GM18861 (cell line): Measurements from ENCODE around the gene DCAF17.
"Not testable (repeated sequence)": the region's sequence is repeated elsewhere in the genome, so short reads cannot be mapped to it uniquely, and the experiment has no call there.

Experiments used
- ATAC-seq: cut with Tn5 transposase; IDR thresholded peaks from one replicate; pipeline ENCODE4 v1.9.1; 2021; ENCODE audit not compliant: unreplicated experiment

DCAF17 gene

DNA sequence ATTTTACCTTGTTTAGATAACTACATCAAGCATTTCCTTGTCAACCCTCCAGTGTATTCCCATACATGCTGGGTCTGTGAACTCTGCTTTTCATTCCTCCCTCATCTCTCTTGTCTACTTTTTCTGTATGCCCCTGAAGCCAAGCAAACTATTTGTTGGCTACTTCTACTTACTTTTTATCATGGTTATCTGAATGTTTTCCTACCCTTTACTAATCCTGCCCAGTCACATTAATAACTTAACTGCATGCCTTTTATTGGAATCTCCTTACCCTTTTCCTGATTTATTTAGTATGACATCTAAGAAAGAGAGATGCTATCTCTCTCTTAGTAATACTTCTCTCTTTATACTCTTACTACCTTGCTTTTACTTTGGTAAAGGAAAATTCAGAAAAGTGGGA is 17.0 kb downstream of the DCAF17 start:
- no peak for ATAC-seq

DNA sequence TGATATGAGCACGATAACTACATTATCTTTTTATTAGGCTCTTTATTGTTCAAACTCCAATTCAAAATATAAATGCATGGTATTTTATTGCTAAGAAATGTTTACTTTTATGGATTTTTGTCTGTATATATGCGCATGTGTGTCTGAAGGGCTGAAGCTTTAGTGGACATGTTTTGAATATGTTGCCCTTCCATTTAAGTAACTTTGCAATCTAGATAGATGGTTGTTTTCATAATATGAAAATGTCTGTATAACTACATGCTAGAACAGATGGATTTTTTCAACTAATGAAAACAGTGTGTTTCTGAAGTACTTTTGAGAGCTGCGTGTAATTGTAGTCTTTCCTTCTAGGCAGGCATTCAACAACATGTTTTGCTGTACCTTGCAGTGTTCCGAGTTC is 18.7 kb downstream of the DCAF17 start:
- no peak for ATAC-seq

DNA sequence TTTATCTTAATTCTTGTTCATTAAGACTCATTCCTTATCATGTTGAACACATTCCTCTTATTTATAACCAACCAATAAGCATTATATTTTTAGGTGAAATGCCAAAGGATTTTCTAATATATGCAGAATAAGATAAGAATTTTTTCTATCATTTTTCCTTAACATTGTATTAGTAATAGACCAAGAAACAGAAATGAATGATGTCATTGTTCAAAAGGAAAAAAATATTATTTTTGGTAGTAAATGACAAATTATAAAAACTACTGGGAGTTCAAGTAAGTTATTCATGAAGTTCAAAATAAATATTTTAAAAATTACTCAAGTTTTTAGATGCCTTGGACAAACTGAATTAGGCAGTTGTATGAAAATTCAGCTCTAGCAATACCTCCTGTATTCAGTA is 25.5 kb downstream of the DCAF17 start:
- no peak for ATAC-seq

DNA sequence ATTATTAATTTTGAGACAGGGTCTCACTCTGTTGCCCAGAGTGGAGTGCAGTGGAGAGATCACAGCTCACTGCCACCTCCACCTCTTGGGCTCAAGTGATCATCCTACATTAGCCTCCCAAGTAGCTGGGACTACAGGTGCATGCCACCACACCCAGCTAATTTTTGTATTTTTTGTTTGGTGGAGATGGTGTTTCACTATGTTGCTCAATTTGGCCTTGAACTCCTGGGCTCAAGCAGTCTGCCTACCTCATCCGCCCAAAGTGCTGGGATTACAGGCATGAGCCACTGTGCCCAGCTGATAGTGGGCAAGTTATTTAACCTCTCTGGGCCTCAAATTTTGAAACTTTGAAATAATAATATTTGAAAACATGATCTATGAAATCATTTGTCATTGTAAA is 26.5 kb downstream of the DCAF17 start:
- no peak for ATAC-seq

DNA sequence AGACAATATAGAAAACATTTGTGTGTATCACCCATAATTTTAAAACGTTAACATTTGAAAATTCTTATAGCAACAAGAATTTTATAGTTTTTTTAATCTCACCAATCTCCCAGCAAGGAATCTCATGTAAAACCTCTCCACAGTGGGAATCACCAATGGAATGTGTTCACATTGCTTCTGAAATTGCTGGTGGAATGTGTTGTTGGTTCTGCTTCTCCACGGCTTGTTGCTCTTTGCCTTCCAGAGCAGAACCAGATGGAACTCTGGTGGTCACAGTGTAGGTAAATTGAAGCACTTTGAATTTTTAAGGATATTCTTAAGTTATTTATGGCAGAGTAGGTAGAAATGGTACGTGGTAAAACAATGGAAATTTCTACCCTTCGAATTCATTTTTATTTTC is 35.1 kb downstream of the DCAF17 start:
- ATAC-seq: no peak

DNA sequence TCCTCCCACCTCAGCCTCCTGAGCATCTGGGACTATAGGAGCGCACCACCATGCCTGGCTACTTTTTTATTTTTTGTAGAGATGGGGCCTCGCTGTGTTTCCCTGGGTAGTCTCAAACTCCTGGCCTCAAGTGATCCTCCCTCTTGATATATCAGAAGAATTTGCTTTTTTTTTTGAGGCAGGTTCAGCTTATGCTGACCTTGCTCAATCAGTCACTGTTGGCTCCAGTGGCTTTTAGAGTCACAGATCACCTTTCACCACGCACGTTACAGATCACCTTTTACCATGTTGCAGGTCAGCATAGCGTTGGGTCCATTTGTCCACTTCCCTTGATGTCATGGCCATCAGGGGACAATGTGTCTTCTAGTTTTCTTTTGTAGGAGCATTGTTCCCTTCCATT is 36.1 kb downstream of the DCAF17 start:
- no peak for ATAC-seq

DNA sequence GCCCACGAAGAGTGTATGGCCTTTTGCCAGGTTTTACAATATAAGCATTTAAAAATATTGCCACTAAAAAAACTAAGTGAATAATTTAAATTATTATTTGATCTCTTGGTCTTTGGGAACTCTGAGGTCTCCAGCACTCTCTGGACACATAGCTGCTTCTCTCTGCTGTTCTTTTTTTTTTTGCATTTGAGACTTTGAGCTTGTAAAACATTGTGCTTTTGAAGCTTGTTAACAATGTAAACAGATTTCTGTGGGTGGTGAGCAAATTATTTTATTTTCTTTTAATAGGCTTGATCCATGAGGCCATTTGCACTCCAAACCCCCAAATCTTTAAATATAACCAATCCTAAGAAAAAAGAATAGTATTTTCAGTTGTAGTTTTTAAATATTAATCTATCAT is 42.0 kb downstream of the DCAF17 start:
- no peak for ATAC-seq

DNA sequence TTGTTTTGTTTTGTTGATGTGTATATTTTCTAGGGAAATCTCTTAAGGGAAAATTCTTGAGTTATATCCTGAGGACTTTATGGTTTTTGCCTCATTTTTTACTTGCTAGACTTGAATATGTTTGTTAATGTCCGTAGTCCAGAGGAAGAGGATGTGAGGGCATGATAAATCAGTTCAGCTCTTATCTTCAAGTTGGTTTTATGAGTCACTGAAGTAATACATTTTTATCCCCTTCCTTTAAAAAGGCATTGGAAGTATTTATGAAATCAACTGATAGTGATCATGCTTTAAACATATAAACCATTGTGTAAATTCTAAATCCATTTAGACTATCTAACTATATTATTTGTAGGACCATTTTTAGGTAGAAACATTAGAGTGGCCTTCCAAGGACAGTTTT is 44.3 kb downstream of the DCAF17 start:
- no peak for ATAC-seq

DNA sequence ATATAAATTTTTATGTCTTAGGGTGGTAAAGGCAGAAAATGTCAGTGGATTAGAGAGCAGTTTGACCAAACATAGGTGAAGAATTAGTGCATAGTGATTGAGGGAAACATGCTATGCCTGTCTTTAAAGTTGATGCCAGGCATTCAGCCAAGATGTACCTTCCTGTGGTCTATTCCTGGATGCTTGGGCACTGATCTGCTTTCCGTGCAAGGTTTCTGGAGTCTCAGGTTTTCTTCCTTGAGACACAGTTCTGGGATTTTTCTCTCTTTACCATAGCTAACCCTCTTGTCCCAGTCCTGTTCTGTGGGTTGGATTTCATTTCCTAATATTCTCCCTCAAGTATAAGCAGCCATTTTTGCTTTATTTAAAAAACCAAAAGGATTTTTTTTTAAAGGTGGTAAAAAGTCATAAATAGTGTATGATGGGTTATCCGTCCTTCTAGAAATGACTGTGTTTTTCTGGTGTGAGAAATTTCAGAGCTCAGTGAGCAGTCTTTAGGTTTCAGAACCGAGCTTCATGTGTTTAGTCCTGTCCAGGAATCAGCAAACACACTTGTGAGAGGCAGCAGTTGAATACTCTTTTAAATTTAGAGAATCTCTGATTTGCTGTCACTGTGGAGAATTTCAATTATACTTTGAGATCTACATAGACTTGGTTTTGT is 45.3 kb downstream of the DCAF17 start:
- ATAC-seq: no peak

DNA sequence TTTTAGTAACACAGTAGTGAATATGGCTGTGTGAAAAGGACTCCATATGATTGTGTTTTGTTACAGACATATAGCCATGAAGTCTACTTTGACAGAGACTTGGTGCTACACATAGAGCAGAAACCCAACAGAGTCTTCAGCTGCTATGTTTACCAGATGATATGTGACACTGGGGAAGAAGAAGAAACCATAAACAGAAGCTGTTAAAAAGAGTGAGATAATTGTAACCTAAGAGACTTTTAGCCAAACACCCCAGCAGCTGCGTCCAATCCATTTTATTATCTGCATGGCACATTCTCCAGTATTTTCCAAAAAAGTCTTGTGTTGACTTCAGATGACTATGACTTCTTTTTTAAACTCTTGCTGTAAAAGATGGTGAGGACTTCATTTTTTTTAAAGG is 46.9 kb downstream of the DCAF17 start:
- no peak for ATAC-seq

DNA sequence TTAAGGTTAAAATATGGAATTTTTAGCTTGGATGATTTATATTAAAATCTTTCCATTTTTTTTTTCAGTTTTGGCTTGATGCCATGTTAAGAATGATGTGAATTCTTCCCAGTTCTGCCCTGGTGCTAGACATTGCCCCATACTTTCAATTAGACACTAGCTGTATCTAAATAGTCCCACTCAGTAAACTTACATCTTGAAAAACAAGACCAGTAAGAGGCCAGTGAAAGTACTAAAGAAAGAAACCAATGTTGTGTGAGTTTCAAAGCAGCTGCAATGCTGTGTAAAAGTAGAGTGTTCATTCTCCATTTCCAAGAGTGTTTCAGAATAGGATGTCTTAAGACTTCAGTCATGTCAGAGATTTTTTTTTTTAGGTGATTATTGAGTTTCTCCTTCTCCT is 48.3 kb downstream of the DCAF17 start:
- no peak for ATAC-seq

DNA sequence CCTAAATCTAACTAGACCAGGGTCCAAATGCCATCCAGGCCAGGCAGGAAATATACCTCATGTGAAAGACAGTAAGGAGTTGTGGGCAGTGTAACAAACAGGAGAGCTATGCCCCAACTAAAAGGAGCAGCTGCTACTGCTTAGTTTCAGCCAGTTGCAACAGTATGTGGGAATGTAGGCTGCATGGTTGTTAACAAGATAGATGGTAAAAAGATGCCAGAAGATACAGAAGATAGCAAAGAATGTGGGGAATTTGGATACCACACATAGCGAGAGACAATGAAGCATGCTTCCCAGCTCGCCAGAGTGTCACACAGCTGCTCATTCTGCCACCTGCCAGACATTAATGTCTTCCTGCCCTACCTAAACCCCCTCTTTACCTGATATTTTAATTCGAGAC is 48.9 kb downstream of the DCAF17 start:
- ATAC-seq: no peak

DNA sequence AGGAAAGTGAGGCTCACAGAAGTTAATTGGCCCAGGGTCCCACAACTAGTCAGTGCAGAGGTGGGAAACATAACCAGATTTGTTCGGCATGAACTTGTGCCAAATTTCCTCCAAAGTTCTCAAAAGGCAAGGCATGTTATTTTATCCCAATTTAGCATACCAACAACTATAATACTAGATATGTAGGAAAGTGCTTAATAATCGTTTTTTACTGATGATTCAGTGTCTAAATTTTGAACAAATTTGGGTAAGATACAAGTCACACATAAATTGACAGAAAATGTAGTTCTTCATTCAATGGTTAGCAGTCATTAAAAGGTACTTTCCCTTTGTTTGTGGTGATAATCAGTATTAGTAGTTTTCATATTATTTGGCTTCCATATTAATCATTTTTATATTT is 49.8 kb downstream of the DCAF17 start:
- ATAC-seq: no peak

DNA sequence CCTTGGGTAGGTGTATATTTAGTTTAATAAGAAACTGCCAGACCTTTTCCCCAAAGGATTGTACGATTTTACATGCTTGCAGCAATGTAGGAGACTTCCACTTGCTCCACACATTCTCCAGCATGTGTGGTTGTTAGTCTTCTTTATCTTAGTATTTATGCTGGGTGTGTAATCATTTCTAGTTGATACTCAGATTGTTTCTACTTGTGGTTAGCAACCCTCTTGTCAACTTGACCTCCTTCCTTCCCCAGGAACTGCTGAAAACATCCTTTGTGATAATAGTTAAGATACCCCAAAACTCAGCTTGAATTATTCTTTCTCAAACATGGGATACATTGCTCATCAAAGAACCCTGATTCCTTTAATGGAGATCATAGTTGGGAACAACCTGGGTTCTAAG is 51.1 kb downstream of the DCAF17 start:
- no peak for ATAC-seq

DNA sequence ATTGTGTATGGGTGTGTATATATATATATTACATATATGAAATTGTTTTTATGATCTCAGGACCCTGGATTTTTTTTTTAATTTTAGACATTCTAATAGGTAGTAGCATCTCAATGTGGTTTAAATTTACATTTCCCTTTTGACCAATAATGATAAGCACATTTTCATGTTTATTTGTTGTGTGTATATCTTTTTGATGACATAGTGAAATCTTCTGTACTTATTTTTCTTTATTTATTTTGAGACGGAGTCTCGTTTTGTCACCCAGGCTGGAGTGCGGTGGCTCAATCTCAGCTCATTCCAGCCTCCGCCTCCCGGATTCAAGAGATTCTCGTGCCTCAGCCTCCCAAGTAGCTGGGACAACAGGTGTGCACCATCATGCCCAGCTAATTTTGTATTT is 53.2 kb downstream of the DCAF17 start:
- ATAC-seq: no peak

DNA sequence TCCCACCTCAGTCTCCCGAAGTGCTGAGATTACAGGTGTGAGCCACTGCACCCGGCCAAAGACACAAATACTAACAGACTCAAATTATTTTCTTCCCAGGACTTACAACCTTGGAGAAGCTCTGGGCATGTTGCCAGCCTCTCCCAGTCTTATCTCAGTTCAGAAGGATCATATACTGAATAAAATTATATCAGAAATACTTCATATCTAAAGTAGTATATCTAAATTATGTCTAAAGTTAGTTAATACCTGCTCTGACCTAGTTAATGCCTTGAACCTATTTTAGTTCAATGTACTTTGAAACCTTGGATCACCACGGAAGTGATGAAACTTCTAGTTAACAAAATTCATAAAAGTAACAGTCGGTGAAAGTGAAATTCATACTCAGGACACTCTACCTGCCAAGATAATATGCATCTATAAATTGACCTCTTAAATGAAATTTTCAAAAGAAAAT is 53.8 kb downstream of the DCAF17 start:
- no peak for ATAC-seq

DNA sequence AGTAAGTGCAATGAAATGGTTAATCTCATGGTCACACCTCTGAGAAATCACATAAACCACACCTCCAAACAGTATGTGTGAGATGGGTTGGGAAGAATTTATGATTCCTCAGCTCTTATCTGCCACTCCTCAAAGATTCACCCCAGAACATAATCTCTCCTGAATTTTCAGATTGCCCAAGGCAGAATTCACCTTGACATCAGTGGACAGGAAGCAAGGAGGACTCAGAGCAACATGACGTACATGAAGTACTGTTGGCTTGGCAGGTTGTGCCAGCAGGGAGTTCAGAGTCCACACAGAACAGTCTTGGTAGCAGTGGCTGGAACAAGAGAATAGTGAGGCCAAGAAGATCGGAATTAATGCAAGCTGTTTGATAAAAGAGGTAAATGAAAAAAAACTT is 56.6 kb downstream of the DCAF17 start:
- ATAC-seq: no peak

DNA sequence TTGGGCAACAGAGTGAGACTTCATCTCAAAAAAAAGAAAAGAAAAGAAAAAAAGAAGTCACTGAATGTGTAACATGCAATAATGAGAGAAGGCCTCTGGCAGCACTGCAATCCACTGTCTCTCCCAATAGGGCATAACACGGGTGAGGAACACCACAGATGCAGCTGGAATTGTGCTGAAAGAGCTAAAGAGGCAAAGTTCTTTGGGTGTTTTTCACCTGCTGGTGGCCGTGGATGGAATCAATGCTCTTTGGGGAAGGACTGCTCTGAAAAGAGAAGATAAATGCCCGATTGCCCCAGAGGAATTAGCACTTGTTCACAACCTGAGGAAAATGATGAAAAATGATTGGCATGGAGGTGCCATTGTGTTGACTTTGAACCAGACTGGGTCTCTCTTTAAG is 57.3 kb downstream of the DCAF17 start:
- ATAC-seq: no peak

DNA sequence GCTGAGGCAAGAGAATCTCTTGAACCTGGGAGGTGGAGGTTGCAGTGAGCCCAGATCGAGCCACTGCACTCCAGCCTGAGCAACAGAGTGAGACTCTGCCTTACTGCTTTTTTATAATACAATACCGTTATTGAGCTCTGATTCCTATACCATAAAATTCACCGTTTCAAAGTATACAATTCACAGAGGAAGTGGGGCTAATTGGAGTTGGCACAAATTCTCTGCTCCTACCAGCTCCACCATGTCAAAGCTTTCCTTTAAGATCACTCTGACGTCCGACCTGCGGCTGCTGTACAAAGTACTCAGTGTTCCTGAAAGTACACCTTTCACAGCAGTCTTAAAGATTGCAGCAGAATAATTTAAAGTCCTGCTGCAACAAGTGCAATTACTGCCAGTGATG is 58.6 kb downstream of the DCAF17 start:
- no peak for ATAC-seq

DNA sequence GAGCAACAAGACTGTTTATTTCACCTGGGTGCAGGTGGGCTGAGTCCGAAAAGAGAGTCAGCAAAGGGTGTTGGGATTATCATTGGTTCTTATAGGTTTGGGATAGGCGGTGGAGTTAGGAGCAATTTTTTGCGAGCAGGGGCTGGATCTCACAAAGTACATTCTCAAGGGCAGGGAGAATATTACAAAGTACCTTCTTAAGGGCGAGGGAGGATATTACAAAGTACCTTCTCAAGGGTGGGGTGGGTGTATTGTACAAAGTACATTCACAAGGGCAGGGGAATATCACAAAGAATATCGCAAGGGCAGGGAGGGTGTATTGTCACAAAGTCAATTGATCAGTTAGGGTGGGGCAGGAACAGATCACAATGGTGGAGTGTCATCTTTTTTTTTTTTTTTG is 63.6 kb downstream of the DCAF17 start:
- not testable (repeated sequence) for ATAC-seq

DNA sequence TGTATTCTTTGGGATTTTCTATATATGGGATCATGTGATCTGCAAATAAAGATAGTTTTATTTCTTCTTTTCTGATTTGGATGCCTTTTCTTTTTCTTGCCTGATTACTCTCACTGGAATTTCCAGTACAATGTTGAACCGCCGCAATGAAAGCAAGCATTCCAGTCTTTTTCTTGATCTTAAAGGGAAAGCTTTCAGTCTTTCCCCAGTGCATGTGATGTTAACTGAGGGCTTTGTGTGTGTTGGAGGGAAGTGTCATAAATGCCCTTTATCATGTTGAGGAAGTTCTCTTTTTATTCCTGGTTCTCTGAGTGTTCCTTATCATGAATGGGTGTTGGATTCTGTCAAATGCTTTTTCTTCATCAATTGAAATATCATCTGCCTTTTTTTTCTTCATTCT is 71.3 kb downstream of the DCAF17 start:
- ATAC-seq: no peak

DNA sequence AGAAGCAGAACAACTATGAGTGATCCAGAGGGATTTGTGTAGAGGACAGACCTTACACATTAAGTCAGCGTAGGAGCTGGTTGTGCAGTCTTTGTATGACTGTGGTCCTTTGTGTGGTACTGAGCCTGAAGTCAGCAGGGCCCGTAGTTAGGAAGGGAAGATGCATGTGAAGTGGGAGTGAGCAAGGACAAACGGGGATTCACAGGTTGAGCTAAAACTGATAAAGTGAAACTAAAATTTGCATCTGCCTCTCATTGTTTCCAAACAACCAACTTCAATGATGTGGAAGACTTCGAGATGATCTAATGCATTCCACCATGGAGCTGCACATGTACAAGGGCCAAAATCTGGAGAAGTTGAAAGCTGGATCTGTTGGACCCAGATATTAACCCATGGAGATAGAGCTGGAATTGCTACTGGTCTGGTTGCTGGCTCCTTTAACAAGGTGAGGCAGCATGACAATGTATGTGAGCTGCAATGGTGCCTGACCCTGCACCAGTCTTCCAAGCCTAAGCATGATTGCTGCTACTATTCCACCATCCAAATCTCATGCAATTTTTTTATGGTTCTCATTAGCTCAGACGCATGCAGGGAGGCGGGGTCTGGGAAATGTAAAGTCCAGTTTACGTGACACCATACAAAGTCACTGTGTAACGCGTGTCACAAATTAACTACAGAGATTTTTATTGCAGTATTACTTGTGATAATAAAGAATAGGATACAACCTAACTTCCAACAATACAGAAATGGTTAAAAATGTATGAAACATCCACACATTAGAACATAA is 76.1 kb downstream of the DCAF17 start:
- peak; percentile 56 for ATAC-seq

DNA sequence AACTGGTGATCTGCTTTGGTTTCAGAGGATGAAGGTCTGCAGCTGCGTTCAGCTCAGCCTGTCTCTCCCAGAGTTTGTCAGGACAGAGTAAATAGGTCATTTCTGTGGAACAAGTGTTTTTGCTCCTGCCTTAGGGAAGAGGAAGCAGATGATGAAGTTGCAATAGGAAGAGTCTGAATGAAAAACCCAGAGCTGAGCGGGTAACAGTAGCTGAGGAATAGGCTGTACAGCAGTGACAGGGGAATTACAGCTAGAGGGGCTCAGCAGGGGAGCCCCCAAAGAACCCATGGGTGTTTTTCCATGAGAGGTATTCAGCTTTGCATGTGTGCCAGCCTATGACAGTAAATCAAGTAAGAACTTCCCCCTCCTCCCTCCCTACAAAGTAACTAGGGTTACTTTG is 78.0 kb downstream of the DCAF17 start:
- no peak for ATAC-seq
